Thoracic aorta (tissue), 2 donors: Measurements from ENCODE around the gene AKAP7. TPM values are rescaled to one million over a fixed set of nuclear protein-coding genes. Genes with fewer than 3 reads are reported as not detected.
"Not testable (repeated sequence)": the region's sequence is repeated elsewhere in the genome, so short reads cannot be mapped to it uniquely, and the experiment has no call there.

Experiments
- ATAC-seq: fragments of 150-250 bp; one replicate; pipeline ENCODE4 v1.8.0; 2017; ENCODE audit warnings: low read depth; ENCODE audit not compliant: insufficient number of reproducible peaks, low FRiP score
- DNase-seq: peaks from one replicate; pipeline ENCODE4 v3.0.0-alpha.2; 2020; ENCODE audit warnings: low spot score
- H3K27ac ChIP-seq, 2 donors: fragments of 200-600 bp; sonication (generic); 1 replicate in 1 of 2; 2 replicates in 1 of 2; pipeline ENCODE4 v1.5.1; 2016; ENCODE audit warnings: mild to moderate bottlenecking in 2 of 2, moderate library complexity in 2 of 2
- H3K27me3 ChIP-seq: fragments of 200-600 bp; sonication (generic); replicated peaks from 2 replicates; pipeline ENCODE4 v1.6.0; 2016; ENCODE audit warnings: mild to moderate bottlenecking; ENCODE audit not compliant: insufficient read depth
- H3K36me3 ChIP-seq: fragments of 200-600 bp; sonication (generic); one replicate; pipeline ENCODE4 v1.5.1; 2016
- H3K4me1 ChIP-seq, 2 donors: fragments of 200-600 bp; sonication (generic); 1 replicate in 1 of 2; 2 replicates in 1 of 2; pipeline versions ENCODE4 v1.5.1 to v1.6.0; 2016; ENCODE audit warnings: low read depth in 2 of 2, mild to moderate bottlenecking in 1 of 2; ENCODE audit not compliant: control insufficient read depth in 1 of 2
- H3K4me3 ChIP-seq: fragments of 200-600 bp; sonication (generic); 2 replicates; pipeline ENCODE4 v1.5.1; 2016; ENCODE audit warnings: mild to moderate bottlenecking
- H3K9me3 ChIP-seq: fragments of 200-600 bp; sonication (generic); 2 replicates; pipeline ENCODE4 v1.5.1; 2016
- CTCF ChIP-seq: fragments of 200-600 bp; sonication (generic); IDR thresholded peaks from one replicate; pipeline ENCODE4 v1.5.1; 2019; ENCODE audit warnings: antibody characterized with exemption
- total RNA-seq, 2 donors: library from RNA; depleted of rRNA; stranded (reverse); fragments of >200 nt; gene quantifications; one replicate each; pipeline versions ENCODE4 v1.1.0 to v1.2.3, GENCODE V29; 2016

The AKAP7 gene
- total RNA-seq, 2 donors from 2014 or later: 3.0 to 4.1 TPM

DNA sequence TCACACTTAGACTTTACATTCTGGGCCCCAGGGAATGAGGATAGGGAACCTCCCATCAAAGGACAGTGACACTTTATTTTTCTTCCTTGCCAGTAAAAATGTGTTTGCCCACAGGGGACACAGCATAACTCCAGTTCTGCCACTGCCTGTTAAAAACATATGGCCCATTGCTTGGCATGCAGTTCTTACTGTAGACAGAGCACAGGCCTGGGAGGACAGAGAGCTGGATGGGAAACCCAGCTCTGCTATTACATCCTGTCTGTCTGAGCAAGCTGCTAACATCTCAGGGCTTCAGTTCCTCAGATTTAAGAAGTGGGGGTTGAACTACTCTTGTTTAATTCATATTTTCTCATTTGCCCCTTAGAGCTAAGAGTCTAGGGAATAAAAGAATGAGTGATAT is 120.2 kb downstream of the AKAP7 start:
- no peak overlapping the region for H3K4me3 ChIP-seq
- H3K9me3 ChIP-seq: no peaks in the 10 kb centered on the region
- no peaks in the 10 kb centered on the region for H3K36me3 ChIP-seq
- H3K27me3 ChIP-seq: no peaks in the 10 kb centered on the region
- TF ChIP-seq CTCF: no peak
- DNase-seq (no peak), ATAC-seq (no peak)
- H3K27ac ChIP-seq: no peak overlapping the region
- peaks cover 6 to 9% of the 10 kb centered on the region in 2 donors for H3K4me1 ChIP-seq

- Histone ChIP-seq H3K9me3 (no peaks in the 10 kb centered on the region), H3K4me1 (peaks cover 1 to 4% of the 10 kb centered on the region in 2 donors), H3K27me3 (no peaks in the 10 kb centered on the region), H3K36me3 (no peaks in the 10 kb centered on the region), H3K4me3 (no peak overlapping the region), H3K27ac (no peak overlapping the region)
- TF ChIP-seq CTCF: no peak
- DNase-seq: no peak
- no peak for ATAC-seq
These were observed 120.6 kb downstream of the AKAP7 start for GRCh38 chr6:131255911-131256310.

GRCh38 chr6:131257104-131257503 is 121.8 kb downstream of the AKAP7 start:
- H3K9me3 ChIP-seq: no peaks in the 10 kb centered on the region
- no peak for ATAC-seq
- no peak overlapping the region for H3K27ac ChIP-seq
- no peaks in the 10 kb centered on the region for H3K27me3 ChIP-seq
- no peak overlapping the region for H3K4me3 ChIP-seq
- no peak for TF ChIP-seq CTCF
- H3K4me1 ChIP-seq: no peaks in the 10 kb centered on the region
- H3K36me3 ChIP-seq: no peaks in the 10 kb centered on the region
- DNase-seq: no peak

- TF ChIP-seq CTCF: no peak
- Histone ChIP-seq H3K36me3 (no peaks in the 10 kb centered on the region), H3K27me3 (no peaks in the 10 kb centered on the region), H3K27ac (no peak overlapping the region), H3K4me1 (no peaks in the 10 kb centered on the region), H3K9me3 (no peaks in the 10 kb centered on the region), H3K4me3 (no peak overlapping the region)
- no peak for ATAC-seq
- no peak for DNase-seq
These were observed 122.9 kb downstream of the AKAP7 start for GRCh38 chr6:131258010-131258652.

DNA sequence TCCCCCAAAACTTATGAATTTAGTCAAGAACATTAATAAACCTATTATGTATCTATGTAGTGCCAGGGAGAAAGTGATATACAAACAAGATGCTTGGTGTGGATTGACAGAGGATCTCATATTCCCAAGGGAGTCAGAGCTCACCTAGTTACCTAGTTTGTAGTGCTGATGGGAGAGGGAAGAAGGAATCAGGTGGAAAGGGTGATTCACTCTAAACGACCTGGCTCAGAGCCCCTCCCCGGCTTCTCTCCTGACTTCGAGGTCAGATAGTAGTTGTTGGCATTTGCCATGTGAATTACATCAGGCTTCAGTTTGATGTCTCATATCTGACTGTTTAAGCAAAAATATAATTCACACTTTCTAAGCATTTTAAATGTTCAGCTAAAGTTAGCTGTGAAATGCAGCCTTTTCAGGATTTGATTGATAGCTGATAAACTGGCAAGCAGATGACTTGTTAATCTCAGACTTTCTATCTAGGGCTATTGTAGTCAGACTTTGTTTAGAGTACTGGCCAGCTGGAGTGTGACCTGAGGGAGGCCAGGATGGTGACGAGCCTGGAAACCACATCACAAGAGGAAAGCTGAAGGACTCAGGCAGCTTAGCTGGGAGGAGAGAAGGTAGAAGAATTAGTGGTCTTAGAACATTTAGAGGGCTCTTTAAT is 123.7 kb downstream of the AKAP7 start:
- Histone ChIP-seq H3K27ac (no peak overlapping the region), H3K4me3 (no peak overlapping the region), H3K4me1 (no peaks in the 10 kb centered on the region), H3K36me3 (no peaks in the 10 kb centered on the region), H3K27me3 (no peaks in the 10 kb centered on the region), H3K9me3 (no peaks in the 10 kb centered on the region)
- ATAC-seq (no peak), DNase-seq (no peak)
- TF ChIP-seq CTCF: no peak

- not testable (repeated sequence) for DNase-seq, H3K4me1 ChIP-seq, H3K27me3 ChIP-seq, H3K4me3 ChIP-seq, H3K36me3 ChIP-seq, H3K9me3 ChIP-seq, H3K27ac ChIP-seq, ATAC-seq
These were observed 125.7 kb downstream of the AKAP7 start for GRCh38 chr6:131260960-131261359.
